ENCODE results near the gene RCC2.
A peak's percentile ranks its signal among the peaks of the same experiment; 100 is the strongest.

Gene RCC2

GRCh38 chr1:17434601-17435000 is 4.9 kb downstream of the RCC2 start:
- Histone ChIP-seq H3K4me3 (ENCODE audit: low read length) (no peak overlapping the region), H3K27me3 (ENCODE audit: low read depth, low read length) (no peaks in the 10 kb centered on the region), H3K4me1 (ENCODE audit: low read length) (peaks cover 55% of the 10 kb centered on the region), H3K9ac (ENCODE audit: low read length) (no peak overlapping the region), H3K79me2 (ENCODE audit: low read length) (peaks cover 97% of the 10 kb centered on the region), H3K27ac (ENCODE audit: low read length) (no peak overlapping the region), H3K36me3 (replicated peaks; ENCODE audit: low read depth, low read length) (peaks cover 38% of the 10 kb centered on the region), H2AFZ (ENCODE audit: low read depth, low read length) (no peak overlapping the region), H4K20me1 (ENCODE audit: insufficient read depth, low read length) (peaks cover 70% of the 10 kb centered on the region), H3K9me3 (ENCODE audit: insufficient read depth, low read length) (no peaks in the 10 kb centered on the region), H3K4me2 (ENCODE audit: low read length) (no peak overlapping the region)
- TF ChIP-seq EZH2phosphoT487 (IDR thresholded peaks at IDR 0.05; ENCODE audit: low read depth) (no peak), CTCF (IDR thresholded peaks at IDR 0.05; ENCODE audit: low read depth, low read length) (no peak)

- H4K20me1 ChIP-seq (ENCODE audit: insufficient read depth, low read length): peaks cover 76% of the 10 kb centered on the region
- H3K27me3 ChIP-seq (ENCODE audit: low read depth, low read length): no peaks in the 10 kb centered on the region
- no peak overlapping the region for H3K4me2 ChIP-seq (ENCODE audit: low read length)
- H3K9me3 ChIP-seq (ENCODE audit: insufficient read depth, low read length): no peaks in the 10 kb centered on the region
- no peak overlapping the region for H3K27ac ChIP-seq (ENCODE audit: low read length)
- H3K36me3 ChIP-seq (replicated peaks; ENCODE audit: low read depth, low read length): peaks cover 44% of the 10 kb centered on the region
- no peak overlapping the region for H2AFZ ChIP-seq (ENCODE audit: low read depth, low read length)
- no peak overlapping the region for H3K4me3 ChIP-seq (ENCODE audit: low read length)
- H3K79me2 ChIP-seq (ENCODE audit: low read length): peaks cover 98% of the 10 kb centered on the region
- peaks cover 55% of the 10 kb centered on the region for H3K4me1 ChIP-seq (ENCODE audit: low read length)
- no peak overlapping the region for H3K9ac ChIP-seq (ENCODE audit: low read length)
- no peak for TF ChIP-seq EZH2phosphoT487 (IDR thresholded peaks at IDR 0.05; ENCODE audit: low read depth)
- no peak for TF ChIP-seq CTCF (IDR thresholded peaks at IDR 0.05; ENCODE audit: low read depth, low read length)
These were observed 5.5 kb downstream of the RCC2 start for GRCh38 chr1:17434016-17434415.

GRCh38 chr1:17433261-17433660 is 6.2 kb downstream of the RCC2 start:
- Histone ChIP-seq H3K36me3 (replicated peaks; ENCODE audit: low read depth, low read length) (peaks cover 51% of the 10 kb centered on the region), H3K4me1 (ENCODE audit: low read length) (peaks cover 55% of the 10 kb centered on the region), H3K79me2 (ENCODE audit: low read length) (peaks cover 98% of the 10 kb centered on the region), H3K4me3 (ENCODE audit: low read length) (no peak overlapping the region), H3K9ac (ENCODE audit: low read length) (no peak overlapping the region), H3K27me3 (ENCODE audit: low read depth, low read length) (no peaks in the 10 kb centered on the region), H3K27ac (ENCODE audit: low read length) (no peak overlapping the region), H3K4me2 (ENCODE audit: low read length) (no peak overlapping the region), H2AFZ (ENCODE audit: low read depth, low read length) (no peak overlapping the region), H3K9me3 (ENCODE audit: insufficient read depth, low read length) (no peaks in the 10 kb centered on the region), H4K20me1 (ENCODE audit: insufficient read depth, low read length) (peaks cover 84% of the 10 kb centered on the region)
- TF ChIP-seq CTCF (IDR thresholded peaks at IDR 0.05; ENCODE audit: low read depth, low read length) (no peak), EZH2phosphoT487 (IDR thresholded peaks at IDR 0.05; ENCODE audit: low read depth) (no peak)

GRCh38 chr1:17432412-17432811 is 7.1 kb downstream of the RCC2 start:
- Histone ChIP-seq H3K4me3 (ENCODE audit: low read length) (peak overlapping the region; percentile 55), H4K20me1 (ENCODE audit: insufficient read depth, low read length) (peaks cover 89% of the 10 kb centered on the region), H3K9me3 (ENCODE audit: insufficient read depth, low read length) (no peaks in the 10 kb centered on the region), H3K9ac (ENCODE audit: low read length) (peak overlapping the region; percentile 27; the same call in 1 of the 2 replicates), H3K27me3 (ENCODE audit: low read depth, low read length) (no peaks in the 10 kb centered on the region), H3K4me2 (ENCODE audit: low read length) (peak overlapping the region; percentile 78), H3K36me3 (replicated peaks; ENCODE audit: low read depth, low read length) (peaks cover 59% of the 10 kb centered on the region), H3K79me2 (ENCODE audit: low read length) (peaks cover 98% of the 10 kb centered on the region), H3K27ac (ENCODE audit: low read length) (peak overlapping the region; percentile 88), H3K4me1 (ENCODE audit: low read length) (peaks cover 55% of the 10 kb centered on the region), H2AFZ (ENCODE audit: low read depth, low read length) (no peak overlapping the region)
- TF ChIP-seq CTCF (IDR thresholded peaks at IDR 0.05; ENCODE audit: low read depth, low read length): no peak
- TF ChIP-seq EZH2phosphoT487 (IDR thresholded peaks at IDR 0.05; ENCODE audit: low read depth): no peak
